HUES48 (cell line): ENCODE data around the gene COL5A1.

Experiments used
- H3K27ac ChIP-seq: one replicate; pipeline ENCODE4 v1.7.0; 2013; ENCODE audit warnings: low read depth, low read length, inconsistent platforms
- H3K27me3 ChIP-seq: 2 replicates; pipeline ENCODE4 v1.6.1; 2013; ENCODE audit warnings: mild to moderate bottlenecking, low read length; ENCODE audit not compliant: control insufficient read depth, insufficient read depth
- H3K36me3 ChIP-seq: 2 replicates; pipeline ENCODE4 v1.6.1; 2013; ENCODE audit warnings: low read length; ENCODE audit not compliant: control insufficient read depth, insufficient read depth
- H3K4me1 ChIP-seq: 2 replicates; pipeline ENCODE4 v1.6.1; 2013; ENCODE audit warnings: mild to moderate bottlenecking, low read length; ENCODE audit not compliant: control insufficient read depth, insufficient read depth
- H3K4me3 ChIP-seq: 2 replicates; pipeline ENCODE4 v1.5.1; 2013; ENCODE audit warnings: mild to moderate bottlenecking, low read depth, low read length
- H3K9ac ChIP-seq: 2 replicates; pipeline ENCODE4 v1.6.1; 2013; ENCODE audit warnings: mild to moderate bottlenecking, low read depth, low read length, moderate library complexity
- H3K9me3 ChIP-seq: 2 replicates; pipeline ENCODE4 v1.6.1; 2013; ENCODE audit warnings: low read length; ENCODE audit not compliant: control insufficient read depth, insufficient read depth

The COL5A1 gene

GRCh38 chr9:134734270-134734669, 92.7 kb downstream of the COL5A1 start:
- Histone ChIP-seq H3K9me3 (no peaks in the 10 kb centered on the region), H3K27me3 (no peaks in the 10 kb centered on the region), H3K36me3 (no peaks in the 10 kb centered on the region), H3K4me3 (no peak overlapping the region), H3K4me1 (no peaks in the 10 kb centered on the region), H3K9ac (no peak overlapping the region), H3K27ac (no peak overlapping the region)

- H3K4me3 ChIP-seq, result no peak overlapping the region
- H3K36me3 ChIP-seq, result no peaks in the 10 kb centered on the region
- H3K4me1 ChIP-seq, result no peaks in the 10 kb centered on the region
- no peak overlapping the region for H3K9ac ChIP-seq
- no peaks in the 10 kb centered on the region for H3K9me3 ChIP-seq
- H3K27me3 ChIP-seq, result no peaks in the 10 kb centered on the region
- H3K27ac ChIP-seq, result no peak overlapping the region
These were observed 94.0 kb downstream of the COL5A1 start for GRCh38 chr9:134735441-134736175.

GRCh38 chr9:134736791-134737497, 95.3 kb downstream of the COL5A1 start:
- Histone ChIP-seq H3K4me1 (no peaks in the 10 kb centered on the region), H3K27ac (no peak overlapping the region), H3K9me3 (no peaks in the 10 kb centered on the region), H3K9ac (no peak overlapping the region), H3K36me3 (no peaks in the 10 kb centered on the region), H3K4me3 (no peak overlapping the region), H3K27me3 (no peaks in the 10 kb centered on the region)

- H3K27me3 ChIP-seq, result no peaks in the 10 kb centered on the region
- H3K4me1 ChIP-seq, result no peaks in the 10 kb centered on the region
- H3K9ac ChIP-seq, result no peak overlapping the region
- H3K4me3 ChIP-seq, result no peak overlapping the region
- no peaks in the 10 kb centered on the region for H3K36me3 ChIP-seq
- no peaks in the 10 kb centered on the region for H3K9me3 ChIP-seq
- H3K27ac ChIP-seq, result no peak overlapping the region
These were observed 96.4 kb downstream of the COL5A1 start for GRCh38 chr9:134737842-134738580.

GRCh38 chr9:134738869-134739659, 97.5 kb downstream of the COL5A1 start:
- Histone ChIP-seq H3K36me3 (no peaks in the 10 kb centered on the region), H3K9ac (no peak overlapping the region), H3K4me1 (no peaks in the 10 kb centered on the region), H3K27me3 (no peaks in the 10 kb centered on the region), H3K27ac (no peak overlapping the region), H3K9me3 (no peaks in the 10 kb centered on the region), H3K4me3 (no peak overlapping the region)

GRCh38 chr9:134739660-134739968, 98.0 kb downstream of the COL5A1 start:
- H3K4me3 ChIP-seq, result no peak overlapping the region
- H3K9me3 ChIP-seq, result 0 out of 2 replicates have a peak, but pooled peaks cover 1% of the 10 kb centered on the region
- no peak overlapping the region for H3K27ac ChIP-seq
- no peaks in the 10 kb centered on the region for H3K4me1 ChIP-seq
- no peaks in the 10 kb centered on the region for H3K36me3 ChIP-seq
- H3K27me3 ChIP-seq, result no peaks in the 10 kb centered on the region
- no peak overlapping the region for H3K9ac ChIP-seq

- Histone ChIP-seq H3K9me3 (0 out of 2 replicates have a peak, but pooled peaks cover 5% of the 10 kb centered on the region), H3K27ac (no peak overlapping the region), H3K4me1 (no peaks in the 10 kb centered on the region), H3K4me3 (no peak overlapping the region), H3K27me3 (no peaks in the 10 kb centered on the region), H3K9ac (no peak overlapping the region), H3K36me3 (no peaks in the 10 kb centered on the region)
These were observed 98.5 kb downstream of the COL5A1 start for GRCh38 chr9:134740071-134740470.

GRCh38 chr9:134741846-134742245, 100.2 kb downstream of the COL5A1 start:
- H3K9me3 ChIP-seq, result peaks cover 8% of the 10 kb centered on the region; the same call in 1 of the 2 replicates
- no peaks in the 10 kb centered on the region for H3K4me1 ChIP-seq
- no peak overlapping the region for H3K4me3 ChIP-seq
- H3K36me3 ChIP-seq, result no peaks in the 10 kb centered on the region
- no peak overlapping the region for H3K27ac ChIP-seq
- H3K27me3 ChIP-seq, result no peaks in the 10 kb centered on the region
- no peak overlapping the region for H3K9ac ChIP-seq

- Histone ChIP-seq H3K9ac (no peak overlapping the region), H3K27me3 (no peaks in the 10 kb centered on the region), H3K27ac (no peak overlapping the region), H3K9me3 (peaks cover 16% of the 10 kb centered on the region), H3K36me3 (peaks cover 3% of the 10 kb centered on the region), H3K4me1 (no peaks in the 10 kb centered on the region), H3K4me3 (no peak overlapping the region)
These were observed 101.4 kb downstream of the COL5A1 start for GRCh38 chr9:134742822-134743535.

GRCh38 chr9:134743853-134744252, 102.2 kb downstream of the COL5A1 start:
- Histone ChIP-seq H3K36me3 (peaks cover 7% of the 10 kb centered on the region), H3K9ac (no peak overlapping the region), H3K27me3 (no peaks in the 10 kb centered on the region), H3K4me1 (no peaks in the 10 kb centered on the region), H3K4me3 (no peak overlapping the region), H3K27ac (no peak overlapping the region), H3K9me3 (peaks cover 20% of the 10 kb centered on the region)
